HG03378 (cell line): ENCODE data around the gene B3GNT2.
A peak's percentile ranks its signal among the peaks of the same experiment; 100 is the strongest.
"Not testable (repeated sequence)": the region's sequence is repeated elsewhere in the genome, so short reads cannot be mapped to it uniquely, and the experiment has no call there.

Experiments used
- ATAC-seq: cut with Tn5 transposase; IDR thresholded peaks from one replicate; pipeline ENCODE4 v1.9.1; 2021; ENCODE audit warnings: mild to moderate bottlenecking, moderate library complexity; ENCODE audit not compliant: unreplicated experiment

B3GNT2 gene, protein sequence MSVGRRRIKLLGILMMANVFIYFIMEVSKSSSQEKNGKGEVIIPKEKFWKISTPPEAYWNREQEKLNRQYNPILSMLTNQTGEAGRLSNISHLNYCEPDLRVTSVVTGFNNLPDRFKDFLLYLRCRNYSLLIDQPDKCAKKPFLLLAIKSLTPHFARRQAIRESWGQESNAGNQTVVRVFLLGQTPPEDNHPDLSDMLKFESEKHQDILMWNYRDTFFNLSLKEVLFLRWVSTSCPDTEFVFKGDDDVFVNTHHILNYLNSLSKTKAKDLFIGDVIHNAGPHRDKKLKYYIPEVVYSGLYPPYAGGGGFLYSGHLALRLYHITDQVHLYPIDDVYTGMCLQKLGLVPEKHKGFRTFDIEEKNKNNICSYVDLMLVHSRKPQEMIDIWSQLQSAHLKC

DNA sequence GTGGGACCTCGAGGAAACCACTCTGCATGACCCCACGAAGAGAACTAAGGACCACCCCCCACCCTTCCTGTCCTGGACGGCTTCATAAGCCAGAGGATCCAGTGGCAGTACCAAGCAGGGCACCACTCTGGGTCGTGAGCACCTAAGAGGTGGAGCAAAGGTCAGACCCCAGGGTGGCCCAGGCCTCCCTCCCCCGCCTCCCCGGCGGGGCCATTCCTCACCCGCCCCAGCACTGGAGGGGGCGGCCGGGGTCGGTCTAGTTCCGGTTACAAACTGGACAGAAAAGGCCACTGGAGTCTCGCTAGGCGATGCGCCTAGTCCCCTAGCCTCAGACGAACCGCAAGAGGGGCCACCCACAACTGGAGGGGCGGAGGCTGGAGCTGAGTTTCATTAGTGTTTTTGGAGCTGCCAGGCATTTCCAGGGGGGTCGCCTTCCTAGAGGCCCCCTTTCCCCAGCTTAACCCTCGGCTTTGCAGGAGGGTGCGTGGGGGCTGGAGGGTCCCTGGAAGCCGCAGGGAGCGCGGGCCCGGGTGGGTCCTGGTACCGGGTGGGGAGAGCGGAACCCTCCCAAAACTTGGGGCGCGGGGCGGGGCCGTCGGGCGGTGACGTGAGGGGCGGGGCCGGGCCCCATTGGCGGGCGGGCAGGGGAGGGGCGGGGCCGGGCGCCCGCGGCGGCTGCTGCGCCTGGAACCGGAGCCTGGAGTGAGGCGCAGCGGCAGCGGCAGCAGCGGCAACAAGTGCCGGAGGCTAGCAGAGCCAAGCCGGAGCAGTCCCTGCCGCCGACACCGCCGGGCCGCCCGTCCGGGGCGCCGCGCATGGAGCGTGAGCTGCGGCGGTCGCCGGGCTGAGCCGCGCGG is at the start of gene B3GNT2:
Gene B3GNT2, plus strand, starts transcription at position 695 of the 857 bp plus-strand sequence. CDS start 26,106 bp downstream, outside the sequence.
- peak; percentile 30 for ATAC-seq

DNA sequence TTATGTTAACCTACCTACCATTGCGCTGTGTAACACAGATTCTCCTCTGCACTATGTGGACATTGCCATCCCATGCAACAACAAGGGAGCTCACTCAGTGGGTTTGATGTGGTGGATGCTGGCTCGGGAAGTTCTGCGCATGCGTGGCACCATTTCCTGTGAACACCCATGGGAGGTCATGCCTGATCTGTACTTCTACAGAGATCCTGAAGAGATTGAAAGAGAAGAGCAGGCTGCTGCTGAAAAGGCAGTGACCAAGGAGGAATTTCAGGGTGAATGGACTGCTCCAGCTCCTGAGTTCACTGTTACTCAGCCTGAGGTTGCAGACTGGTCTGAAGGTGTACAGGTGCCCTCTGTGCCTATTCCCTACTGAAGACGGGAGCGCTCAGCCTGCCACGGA is 49.1 kb upstream of the B3GNT2 start:
- ATAC-seq, result not testable (repeated sequence)

DNA sequence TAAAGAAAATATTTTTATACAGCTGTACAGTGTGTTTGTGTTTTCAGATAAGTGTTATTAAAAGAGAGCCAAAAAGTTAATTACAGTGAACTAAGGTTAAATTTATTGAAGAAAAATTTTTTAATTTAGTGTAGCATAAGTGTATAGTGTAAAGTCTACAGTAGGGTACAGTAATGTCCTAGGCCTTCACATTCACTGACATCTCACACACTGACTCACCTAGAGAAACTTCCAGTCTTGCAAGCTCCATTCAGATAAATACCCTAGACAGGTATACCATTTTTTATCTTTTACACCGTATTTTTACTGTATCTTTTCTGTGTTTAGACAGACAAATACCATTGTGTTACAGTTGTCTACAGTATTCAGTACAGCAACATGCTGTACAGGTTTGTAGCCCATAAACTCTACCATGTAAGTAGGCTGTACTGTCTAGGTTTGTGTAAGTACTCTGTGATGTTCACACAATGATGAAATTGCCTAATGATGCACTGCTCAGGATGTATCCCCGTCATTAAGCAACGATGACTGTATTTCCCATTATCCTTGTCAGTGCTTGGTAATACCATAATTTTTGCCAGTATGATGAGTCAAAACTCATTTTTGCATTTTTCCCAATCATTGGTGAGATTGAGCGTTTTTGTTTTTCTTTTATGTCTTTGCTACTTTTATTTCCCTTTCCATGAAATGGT is 48.2 kb upstream of the B3GNT2 start:
- ATAC-seq, result no peak

DNA sequence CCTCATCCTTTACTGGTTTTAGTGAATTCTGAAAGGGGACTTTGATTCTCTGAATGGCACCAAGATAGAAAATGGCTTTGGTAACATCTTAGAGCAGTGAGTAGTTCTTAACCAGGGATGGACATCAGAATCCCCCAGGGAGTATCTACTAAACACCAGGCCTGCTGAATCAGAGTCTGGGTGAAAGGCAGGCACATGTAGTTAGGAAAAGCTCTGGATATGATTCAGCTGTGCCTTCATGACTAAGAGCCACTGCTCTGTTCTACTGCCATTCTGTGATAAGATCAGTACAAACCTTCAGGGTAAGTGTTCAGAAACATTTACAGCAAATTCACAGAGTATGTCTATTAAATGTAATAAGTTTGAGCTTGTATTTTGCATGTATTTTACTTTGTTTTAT is 46.2 kb upstream of the B3GNT2 start:
- ATAC-seq, result no peak

DNA sequence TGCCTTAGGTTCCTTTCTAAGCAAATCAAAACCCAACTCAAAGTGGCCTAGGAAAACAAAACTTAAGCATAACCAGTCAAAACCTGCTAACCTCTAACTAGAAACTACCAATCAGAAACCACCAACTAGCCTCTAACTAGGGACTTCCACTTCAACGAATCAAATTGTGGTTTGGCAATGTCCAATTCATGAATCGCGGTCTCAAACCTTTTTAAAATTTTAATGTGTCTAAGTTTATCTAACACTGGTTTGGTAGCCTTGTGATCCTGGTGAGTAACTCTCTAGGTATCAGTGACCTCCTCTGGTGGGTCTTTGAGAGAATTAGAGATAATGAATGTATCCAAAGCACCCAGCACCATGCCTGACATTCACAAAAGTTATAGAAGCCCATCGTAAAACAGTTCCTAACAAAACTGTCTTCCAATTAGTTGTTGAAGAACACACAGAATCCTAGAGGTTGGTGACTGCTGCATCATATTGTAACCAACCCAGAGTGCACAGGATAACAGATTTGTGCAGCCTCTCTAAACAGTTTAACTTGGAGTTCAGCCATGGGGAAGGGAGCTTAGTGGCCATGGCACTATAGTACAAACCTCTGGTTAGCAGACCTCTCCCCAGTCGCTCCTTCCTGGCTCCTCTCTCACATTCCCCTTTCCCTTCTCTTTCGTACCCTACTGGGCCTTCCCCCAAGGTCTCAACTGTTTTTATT is 45.2 kb upstream of the B3GNT2 start:
- no peak for ATAC-seq

DNA sequence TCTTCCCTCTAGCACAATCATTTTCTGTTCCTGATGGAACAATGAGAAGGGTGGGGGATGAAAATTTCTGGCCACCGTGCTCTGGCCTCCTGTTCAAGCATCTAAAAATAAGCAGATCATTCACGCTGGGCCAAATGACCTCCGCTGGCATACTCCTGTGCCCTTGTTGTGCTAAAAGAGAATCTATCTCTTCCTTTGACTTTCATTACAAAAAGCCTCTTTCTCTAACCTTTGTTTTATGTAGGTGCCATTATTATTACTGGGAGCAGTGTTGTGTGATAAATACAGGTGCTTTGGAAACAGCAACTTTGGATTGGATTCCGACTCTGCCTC is 44.6 kb upstream of the B3GNT2 start:
- ATAC-seq, result no peak

DNA sequence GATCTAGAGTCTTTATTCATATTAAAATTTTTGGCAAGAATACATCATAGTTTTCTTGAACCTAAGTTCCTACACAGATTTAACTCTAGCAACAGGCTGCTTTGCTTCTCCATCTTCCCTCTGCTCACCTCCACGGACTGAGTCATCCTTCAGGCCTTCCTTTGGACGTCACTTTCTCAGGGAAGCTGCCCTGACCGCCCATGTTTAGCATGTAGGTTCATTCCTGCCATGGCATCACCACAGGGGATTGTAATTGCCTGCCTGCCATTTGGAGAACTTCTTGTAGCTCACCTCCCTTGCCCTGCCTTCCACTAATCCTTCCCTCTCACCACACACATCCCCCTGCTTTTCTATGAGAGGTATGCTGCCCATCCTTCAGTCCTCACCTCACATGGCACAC is 43.9 kb upstream of the B3GNT2 start:
- no peak for ATAC-seq

DNA sequence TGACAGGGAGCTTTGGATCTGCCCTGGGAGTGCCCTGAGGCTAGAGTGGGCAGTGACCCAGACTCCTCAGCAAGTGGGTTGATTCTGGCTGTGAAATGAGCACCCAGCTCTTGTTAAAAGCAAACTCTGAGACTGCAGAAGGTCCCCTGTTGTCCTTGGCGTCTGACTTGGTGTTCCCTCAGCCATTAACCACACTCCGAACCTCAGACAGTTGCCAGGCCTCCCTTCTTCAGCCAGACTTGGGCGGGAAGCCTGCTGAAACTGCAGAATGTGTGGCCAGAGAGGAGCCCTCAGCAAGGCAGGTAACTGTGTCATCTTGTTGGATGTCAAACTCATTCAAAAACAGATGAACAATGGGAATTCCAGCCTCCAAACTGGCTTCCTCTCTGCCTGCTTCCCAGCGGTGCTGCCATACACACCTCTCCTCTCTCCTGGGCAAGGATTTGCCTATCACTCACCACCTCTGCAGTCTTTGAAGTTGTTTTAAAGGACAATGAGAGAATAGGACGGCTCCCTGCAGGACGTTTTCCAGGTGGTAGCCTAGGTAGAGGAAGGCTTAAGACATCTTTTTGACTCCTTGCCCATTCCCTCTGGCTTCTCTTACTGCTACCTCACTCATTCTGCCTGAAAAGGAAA is 38.9 kb upstream of the B3GNT2 start:
- ATAC-seq, result no peak

DNA sequence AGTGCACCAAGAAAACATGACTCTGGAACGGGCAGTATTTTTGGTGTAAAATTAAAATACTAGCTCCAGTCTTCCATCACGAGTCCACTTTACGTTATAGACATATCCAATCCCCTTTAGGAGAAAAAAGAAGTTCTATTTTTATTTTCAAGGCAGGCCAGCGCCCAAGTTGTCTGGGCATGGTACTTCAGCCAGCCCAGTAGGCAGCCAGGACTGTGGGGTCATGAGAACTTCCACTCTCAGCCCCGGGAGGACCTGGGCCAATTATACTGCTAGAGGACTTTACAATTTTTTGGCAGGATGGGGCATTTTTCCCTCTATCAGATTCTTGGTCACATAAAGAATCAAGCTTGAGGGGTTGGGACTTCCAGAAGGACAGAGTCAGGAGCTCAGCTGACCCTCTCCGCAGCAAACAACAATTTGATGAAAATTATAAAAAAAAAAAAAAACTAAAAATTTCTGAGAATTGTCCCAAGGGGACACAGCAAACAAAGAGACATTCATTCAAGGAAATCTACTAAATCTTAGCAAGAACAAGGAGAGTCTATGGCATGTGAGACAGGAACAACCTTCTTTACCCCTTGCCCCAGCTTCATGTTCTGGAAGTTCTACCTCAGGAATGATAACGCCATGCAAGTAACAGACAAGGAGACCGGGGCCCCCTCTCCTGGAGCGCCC is 37.3 kb upstream of the B3GNT2 start:
- ATAC-seq, result no peak

DNA sequence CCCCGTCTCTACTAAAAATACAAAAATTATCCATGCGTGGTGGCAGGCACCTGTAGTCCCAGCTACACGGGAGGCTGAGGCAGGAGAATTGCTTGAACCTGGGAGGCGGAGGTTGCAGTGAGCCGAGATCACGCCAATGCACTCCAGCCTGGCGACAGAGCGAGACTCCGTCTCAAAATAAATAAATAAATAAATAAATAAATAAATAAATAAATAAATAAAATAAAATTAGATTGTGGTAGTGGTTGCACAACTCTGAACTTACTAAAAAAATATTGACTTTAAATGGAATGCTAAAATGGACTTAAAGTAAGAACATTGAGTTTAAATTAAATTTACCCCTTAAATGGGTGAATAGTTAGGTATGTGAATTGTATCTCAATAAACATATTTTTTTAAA is 35.2 kb upstream of the B3GNT2 start:
- not testable (repeated sequence) for ATAC-seq

DNA sequence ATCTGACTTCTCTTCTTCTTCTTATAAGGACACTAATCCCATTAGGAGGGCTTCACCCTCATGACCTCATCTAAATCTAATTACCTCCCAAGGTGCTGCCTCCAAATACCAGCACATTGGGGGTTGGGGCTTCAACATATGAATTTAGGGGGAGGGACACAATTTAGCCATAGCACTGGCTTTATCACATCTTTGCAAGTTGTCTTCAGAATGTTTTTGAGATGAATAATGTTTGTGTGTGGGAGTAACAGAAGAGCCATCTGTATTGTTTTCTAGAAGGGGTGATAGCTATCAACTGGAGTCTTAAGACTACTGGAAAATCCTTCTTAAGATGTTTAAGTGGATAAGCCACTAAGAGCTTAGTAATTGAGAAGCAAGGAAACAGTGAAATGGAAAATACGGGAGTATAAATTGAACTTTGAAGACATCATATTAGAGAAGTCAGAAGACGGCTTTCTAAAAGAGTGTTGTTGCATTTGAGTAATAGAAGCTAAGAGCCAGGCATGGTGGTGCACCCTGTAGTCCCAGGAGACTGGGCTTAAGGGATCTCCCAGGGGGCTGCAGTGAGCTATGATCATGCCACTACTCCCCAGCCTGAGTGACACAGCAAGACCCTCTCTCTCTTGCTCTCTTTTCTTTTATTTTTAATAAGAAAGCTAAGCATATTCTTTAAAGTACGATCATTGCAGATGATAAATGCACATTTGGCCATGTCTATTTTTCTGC is 32.6 kb upstream of the B3GNT2 start:
- no peak for ATAC-seq

DNA sequence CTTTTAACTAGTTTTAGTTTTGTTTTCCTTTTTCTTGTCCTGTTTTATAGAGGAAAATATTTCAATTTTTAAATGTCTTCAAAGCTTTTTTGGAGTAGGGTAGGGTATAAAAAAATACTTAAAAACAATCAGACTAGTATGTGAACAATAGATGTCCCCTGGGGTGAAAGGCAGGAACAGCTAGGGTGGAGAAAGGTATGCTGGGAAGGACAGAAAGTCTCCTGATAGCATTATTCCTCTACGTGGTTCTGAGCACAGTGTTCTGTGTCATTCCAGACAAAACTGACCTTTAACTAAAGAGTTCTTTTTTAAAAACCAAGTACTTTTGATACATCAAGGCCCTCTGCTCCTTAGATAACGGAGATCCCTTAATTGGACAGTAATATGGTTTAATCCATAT is 32.1 kb upstream of the B3GNT2 start:
- no peak for ATAC-seq

DNA sequence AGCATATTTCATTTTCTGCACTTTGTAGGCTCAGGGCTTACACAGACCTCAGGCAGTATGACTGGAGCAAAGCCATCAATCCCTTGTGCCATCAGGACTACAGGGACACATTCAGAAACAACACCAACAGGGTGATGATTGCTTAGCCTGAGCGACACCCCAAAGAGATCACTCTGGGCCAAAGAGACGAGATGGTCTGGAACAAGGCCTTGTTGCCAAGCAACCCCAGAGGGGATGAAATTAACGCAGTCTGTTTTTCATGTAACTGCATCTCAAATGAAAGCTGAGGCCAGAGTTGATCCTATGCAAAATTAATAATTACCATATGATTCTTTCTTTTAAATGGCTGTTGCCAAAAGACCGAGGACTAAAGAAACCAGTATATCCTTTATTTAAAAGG is 20.2 kb upstream of the B3GNT2 start:
- no peak for ATAC-seq

DNA sequence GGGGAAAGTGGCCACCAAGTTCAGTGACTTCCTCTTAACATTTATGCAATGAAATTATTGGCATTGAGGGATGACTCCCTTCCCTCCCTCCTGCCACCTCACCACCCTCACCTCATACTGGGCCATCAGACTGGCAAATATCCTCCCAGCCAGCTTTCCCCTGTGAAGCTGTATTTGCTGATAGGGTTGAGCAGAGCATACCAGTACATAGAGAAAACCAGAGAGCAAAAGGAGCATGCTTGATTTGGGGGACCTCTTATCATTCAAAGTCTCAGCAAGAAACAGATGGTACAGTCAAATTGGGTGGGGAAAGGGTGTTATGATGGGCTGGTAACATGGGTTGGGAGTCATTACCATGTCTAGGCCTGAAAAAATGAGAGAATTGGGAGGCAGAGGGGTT is 19.1 kb upstream of the B3GNT2 start:
- no peak for ATAC-seq

DNA sequence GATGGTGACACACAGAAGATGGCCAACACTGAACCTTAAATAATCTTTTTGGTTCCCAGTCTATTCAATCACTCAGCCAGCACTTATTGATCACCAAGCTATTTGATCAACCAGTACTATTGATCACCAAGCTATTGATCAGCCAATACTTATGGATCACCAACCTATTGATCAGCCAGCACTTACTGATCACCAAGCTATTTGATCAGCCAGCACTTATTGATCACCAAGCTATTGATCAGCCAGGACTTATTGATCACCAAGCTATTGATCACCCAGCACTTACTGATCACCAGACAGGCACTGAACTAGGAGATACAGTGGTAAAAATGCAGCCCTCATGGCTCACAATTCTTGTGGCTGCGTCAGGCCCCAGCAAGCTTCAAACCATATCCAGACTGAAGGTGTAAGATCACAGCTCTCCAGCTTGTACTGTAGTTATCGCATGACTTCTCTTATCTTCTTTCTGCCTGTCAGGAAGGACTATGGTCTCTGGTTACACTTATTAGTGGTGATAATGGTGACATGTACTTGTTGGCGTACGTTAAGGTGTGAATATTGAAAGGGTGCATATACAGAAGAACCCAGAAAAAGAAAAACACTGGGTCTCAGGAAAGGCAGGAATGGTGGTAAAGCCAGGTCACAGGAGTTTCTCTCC is 18.4 kb upstream of the B3GNT2 start:
- ATAC-seq, result no peak

DNA sequence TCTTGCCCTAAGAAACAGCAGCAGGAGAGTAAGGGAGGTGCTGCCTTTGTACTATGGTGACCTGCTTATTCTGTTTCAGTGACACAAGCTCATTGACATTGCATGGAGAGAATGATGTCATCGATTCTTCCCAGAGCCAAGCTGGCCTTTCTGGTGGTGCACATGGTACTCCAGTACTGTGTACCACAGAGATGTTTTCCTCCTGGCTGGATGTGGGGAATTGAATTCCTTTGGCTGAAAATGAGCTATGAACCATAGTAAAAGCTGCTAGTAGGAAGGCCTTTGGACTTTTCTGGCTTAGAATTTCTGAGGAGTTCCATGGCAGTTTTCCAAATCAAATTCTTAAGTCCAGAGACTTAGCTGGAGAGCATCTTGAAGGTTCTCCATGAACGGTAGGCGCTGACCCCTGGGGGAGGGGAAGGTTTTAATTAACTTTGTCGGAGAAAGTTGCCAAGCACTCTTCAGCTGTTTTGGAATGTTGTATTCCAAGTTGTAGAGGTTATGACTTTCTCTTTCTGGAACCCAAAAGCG is 17.1 kb upstream of the B3GNT2 start:
- no peak for ATAC-seq

DNA sequence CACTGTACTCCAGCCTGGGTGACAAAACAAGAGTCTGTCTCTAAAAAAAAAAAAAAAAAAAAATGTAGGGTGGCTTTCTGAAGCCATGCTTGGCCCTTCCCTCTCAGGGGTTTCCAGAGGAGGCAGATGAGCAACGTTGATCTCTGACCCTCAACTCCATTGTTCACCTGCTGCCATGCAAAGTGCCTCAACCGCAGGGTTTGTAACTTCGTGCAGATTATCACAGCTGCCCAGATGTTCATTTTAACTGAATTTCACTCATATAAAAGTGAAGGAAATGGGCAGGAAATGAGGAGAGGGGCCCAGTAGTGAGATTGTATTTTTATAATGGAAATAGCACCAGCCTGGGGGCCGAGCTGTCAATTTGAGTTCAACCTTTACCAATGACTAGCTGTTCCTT is 14.9 kb upstream of the B3GNT2 start:
- ATAC-seq, result no peak

DNA sequence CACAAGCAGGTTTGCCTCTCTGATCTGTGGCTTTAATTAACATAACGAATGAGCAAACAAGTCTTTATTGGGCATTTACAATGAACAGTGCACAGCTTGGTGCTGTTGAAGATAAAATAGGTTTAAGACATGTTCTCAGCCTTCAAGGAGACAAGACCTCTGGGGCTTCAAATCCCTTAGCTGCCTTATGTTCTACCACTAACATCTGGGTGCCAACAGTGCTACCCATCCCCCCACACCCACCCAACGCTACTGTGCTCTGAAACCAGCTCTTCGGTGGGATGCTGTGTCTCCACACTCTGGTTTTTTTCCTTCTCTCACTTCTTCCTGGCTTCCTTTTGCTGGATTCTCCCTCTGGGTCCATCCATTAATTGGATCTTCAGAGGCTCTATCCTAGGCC is 14.1 kb upstream of the B3GNT2 start:
- ATAC-seq, result no peak
